Subcutaneous abdominal adipose tissue (tissue), 5 donors: ENCODE measurements around the gene DCN.
A peak's percentile ranks its signal among the peaks of the same experiment; 100 is the strongest.

Source experiments
- H3K27ac ChIP-seq: one replicate; pipeline ENCODE4 v1.7.0; 2013; ENCODE audit warnings: low read depth, mild to moderate bottlenecking, inconsistent platforms, low read length, moderate library complexity
- H3K27me3 ChIP-seq, 5 donors: one replicate each; pipeline ENCODE4 v1.7.0; 2013; ENCODE audit warnings: low read length in 5 of 5, inconsistent platforms in 1 of 5; ENCODE audit not compliant: control insufficient read depth in 5 of 5, insufficient read depth in 4 of 5
- H3K36me3 ChIP-seq, 5 donors: one replicate each; pipeline ENCODE4 v1.7.0; 2013; ENCODE audit warnings: low read length in 5 of 5; ENCODE audit not compliant: control insufficient read depth in 5 of 5, insufficient read depth in 5 of 5
- H3K4me1 ChIP-seq, 5 donors: one replicate each; pipeline ENCODE4 v1.7.0; 2013; ENCODE audit warnings: low read length in 5 of 5, mild to moderate bottlenecking in 3 of 5, moderate library complexity in 1 of 5; ENCODE audit not compliant: control insufficient read depth in 5 of 5, insufficient read depth in 5 of 5
- H3K4me3 ChIP-seq, 5 donors: one replicate each; pipeline ENCODE4 v1.7.0; 2013; ENCODE audit warnings: low read length in 5 of 5, low read depth in 1 of 5
- H3K9ac ChIP-seq, 5 donors: one replicate each; pipeline ENCODE4 v1.7.0; 2013; ENCODE audit warnings: low read length in 5 of 5, mild to moderate bottlenecking in 4 of 5, moderate library complexity in 3 of 5
- H3K9me3 ChIP-seq, 5 donors: one replicate each; pipeline ENCODE4 v1.7.0; 2013; ENCODE audit warnings: low read length in 5 of 5; ENCODE audit not compliant: control insufficient read depth in 5 of 5
- donor health status: healthy.
- donor health status: healthy.
- donor health status: healthy.
- donor health status: healthy.
- donor health status: healthy.

Gene DCN

DNA sequence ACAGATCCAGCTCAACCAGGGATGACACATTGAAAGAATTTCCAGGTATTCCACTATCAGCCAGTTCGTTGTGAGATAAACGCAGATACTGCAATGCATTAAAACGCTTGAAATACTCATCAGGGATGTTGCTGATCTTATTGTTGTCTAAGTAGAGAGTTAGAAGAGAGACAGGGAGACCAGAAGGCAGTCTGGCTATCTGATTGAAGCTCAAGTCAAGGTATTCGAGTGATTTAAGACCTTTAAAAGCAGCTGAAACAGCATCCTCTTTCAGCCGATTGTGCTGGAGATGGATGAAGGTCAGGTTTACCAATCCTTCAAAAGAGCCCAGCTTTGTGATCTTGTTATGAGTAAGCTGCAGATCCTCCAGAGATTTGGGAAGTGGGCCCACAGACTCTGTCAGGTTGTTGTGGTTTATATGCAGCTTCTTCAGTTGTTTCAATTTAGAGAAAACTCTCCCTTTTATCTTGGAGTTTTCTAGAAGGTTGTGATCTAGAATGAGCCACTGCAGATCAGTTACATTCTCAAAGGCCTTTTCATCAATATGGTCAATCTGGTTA, 74.3 kb downstream of the DCN start:
- no peak overlapping the region for H3K9ac ChIP-seq
- no peaks in the 10 kb centered on the region for H3K36me3 ChIP-seq
- H3K27me3 ChIP-seq, result peaks cover 0 to 7% (median 0%) of the 10 kb centered on the region in 5 donors
- no peaks in the 10 kb centered on the region for H3K9me3 ChIP-seq
- no peak overlapping the region for H3K27ac ChIP-seq
- H3K4me3 ChIP-seq, result peak overlapping the region in 2 of 5 donors; percentile 25 to 37
- H3K4me1 ChIP-seq, result no peaks in the 10 kb centered on the region

DNA sequence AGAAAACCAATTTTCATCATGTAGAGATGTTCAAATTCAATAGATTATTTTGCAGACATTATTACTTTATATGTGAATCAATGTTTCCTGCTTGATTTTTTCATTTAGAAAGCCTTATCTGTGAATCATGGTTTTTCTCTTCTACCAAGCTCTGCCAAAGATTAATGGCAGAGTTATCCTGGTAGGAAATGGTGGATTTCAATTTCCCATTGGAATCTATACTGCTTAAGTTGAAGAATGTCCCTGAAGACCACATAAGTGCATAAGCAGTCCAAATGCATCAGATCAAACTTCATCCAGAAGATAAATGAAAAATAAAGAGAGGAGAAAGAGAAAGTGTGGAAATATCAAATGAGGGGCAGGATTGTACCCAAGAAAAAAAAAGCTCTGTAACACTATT, 76.3 kb downstream of the DCN start:
- H3K27me3 ChIP-seq, result peaks cover 0 to 7% (median 0%) of the 10 kb centered on the region in 5 donors
- no peaks in the 10 kb centered on the region for H3K36me3 ChIP-seq
- H3K27ac ChIP-seq, result no peak overlapping the region
- no peak overlapping the region for H3K9ac ChIP-seq
- no peaks in the 10 kb centered on the region for H3K9me3 ChIP-seq
- H3K4me1 ChIP-seq, result no peaks in the 10 kb centered on the region
- H3K4me3 ChIP-seq, result peak overlapping the region in 1 of 5 donors; percentile 3

DNA sequence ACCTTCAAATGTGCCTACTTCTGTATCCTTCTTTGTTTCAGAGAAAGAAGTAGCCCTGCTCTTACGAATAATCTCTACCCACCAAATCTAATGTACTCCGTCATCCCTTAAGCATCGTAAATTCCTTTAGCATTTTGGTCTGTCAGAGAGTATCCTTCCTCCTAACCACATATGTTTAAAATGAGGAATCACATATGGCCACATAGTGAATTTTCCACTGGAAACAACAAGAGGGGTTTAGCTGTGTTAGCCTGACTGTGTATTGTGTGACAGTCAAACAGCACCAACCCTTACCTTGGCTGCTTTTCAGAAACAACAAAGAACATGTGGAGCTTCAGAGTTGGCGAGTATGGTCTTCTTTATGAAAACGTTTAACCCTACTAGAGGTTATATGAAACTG, 76.8 kb downstream of the DCN start:
- H3K4me1 ChIP-seq, result no peaks in the 10 kb centered on the region
- H3K4me3 ChIP-seq, result peak overlapping the region in 1 of 5 donors; percentile 3
- no peak overlapping the region for H3K9ac ChIP-seq
- H3K9me3 ChIP-seq, result no peaks in the 10 kb centered on the region
- no peak overlapping the region for H3K27ac ChIP-seq
- H3K27me3 ChIP-seq, result peaks cover 0 to 7% (median 0%) of the 10 kb centered on the region in 5 donors
- no peaks in the 10 kb centered on the region for H3K36me3 ChIP-seq

DNA sequence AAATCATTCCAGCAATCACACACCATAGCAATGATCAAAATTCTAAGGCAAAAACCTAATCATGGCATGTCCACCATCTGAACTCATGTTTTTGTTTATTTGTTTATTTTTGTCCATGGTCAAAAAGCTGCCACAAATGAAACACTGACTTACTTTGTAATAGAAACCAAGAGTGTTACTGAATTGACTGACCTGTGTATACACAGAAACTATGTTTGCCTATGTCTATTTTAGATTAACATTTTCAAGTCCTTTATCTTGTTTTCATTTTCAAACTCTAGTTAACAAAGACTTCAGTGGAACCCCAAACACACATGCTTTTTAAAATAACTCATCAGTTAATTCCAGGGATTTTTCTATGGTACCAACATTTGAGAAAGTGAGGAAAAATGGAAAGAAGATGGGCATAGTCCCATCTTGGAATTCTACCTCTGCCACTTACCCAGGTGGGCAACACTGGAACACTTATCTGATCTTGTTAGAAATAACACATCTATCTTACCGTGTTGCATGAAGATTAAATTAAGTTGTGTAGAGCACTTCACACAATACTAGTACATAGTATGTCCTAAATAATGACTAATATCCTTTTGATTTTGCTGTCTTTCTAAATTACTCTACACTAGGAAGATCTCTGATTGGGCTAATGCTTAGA, 77.7 kb downstream of the DCN start:
- Histone ChIP-seq H3K4me3 (no peak overlapping the region), H3K27me3 (peaks cover 0 to 7% (median 0%) of the 10 kb centered on the region in 5 donors), H3K4me1 (no peaks in the 10 kb centered on the region), H3K27ac (no peak overlapping the region), H3K9me3 (no peaks in the 10 kb centered on the region), H3K36me3 (no peaks in the 10 kb centered on the region), H3K9ac (no peak overlapping the region)

DNA sequence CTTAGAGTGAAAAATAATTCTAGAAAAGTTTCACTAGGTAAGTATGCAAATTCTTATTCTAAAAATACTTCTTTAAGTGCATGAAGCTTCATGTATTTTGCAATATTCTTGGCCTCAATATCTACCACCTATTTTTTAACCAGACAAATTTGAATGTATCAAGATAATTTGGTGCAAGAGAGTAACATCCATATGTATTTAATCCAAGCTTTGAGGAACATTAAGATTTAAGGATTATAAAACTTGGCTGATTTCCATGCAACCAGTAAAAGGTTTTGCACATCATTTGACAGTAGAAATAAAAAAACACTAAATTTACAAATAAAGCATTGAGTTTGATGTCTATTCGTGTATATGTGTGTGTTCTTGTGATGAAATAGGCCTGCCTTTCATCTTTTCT, 79.0 kb downstream of the DCN start:
- Histone ChIP-seq H3K36me3 (no peaks in the 10 kb centered on the region), H3K27me3 (peaks cover 0 to 6% (median 0%) of the 10 kb centered on the region in 5 donors), H3K4me1 (peaks cover 0 to 5% (median 0%) of the 10 kb centered on the region in 5 donors), H3K9ac (no peak overlapping the region), H3K27ac (no peak overlapping the region), H3K9me3 (no peaks in the 10 kb centered on the region), H3K4me3 (no peak overlapping the region)

DNA sequence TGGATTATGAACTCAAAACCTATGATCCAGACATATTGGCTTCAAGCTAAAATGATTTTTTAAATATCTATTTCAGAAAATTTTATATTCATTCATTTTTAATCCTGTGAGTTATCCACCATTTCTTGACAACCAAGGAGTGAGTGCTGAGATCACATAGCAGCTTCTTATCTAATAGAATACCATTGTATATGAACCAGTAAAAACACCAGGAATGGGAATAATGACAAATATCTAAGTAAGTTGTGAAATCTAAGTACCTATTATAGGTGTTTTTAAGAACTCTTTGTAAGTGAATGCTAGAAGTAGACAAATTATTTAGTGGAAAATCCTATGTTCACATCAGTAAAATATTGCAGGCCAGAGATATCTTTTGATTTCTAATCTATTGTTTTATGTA, 79.5 kb downstream of the DCN start:
- no peaks in the 10 kb centered on the region for H3K9me3 ChIP-seq
- peaks cover 0 to under 1% (median 0%) of the 10 kb centered on the region in 5 donors for H3K27me3 ChIP-seq
- no peak overlapping the region for H3K9ac ChIP-seq
- H3K4me1 ChIP-seq, result peaks cover 0 to 7% (median 2%) of the 10 kb centered on the region in 5 donors
- H3K4me3 ChIP-seq, result no peak overlapping the region
- H3K36me3 ChIP-seq, result no peaks in the 10 kb centered on the region
- no peak overlapping the region for H3K27ac ChIP-seq

DNA sequence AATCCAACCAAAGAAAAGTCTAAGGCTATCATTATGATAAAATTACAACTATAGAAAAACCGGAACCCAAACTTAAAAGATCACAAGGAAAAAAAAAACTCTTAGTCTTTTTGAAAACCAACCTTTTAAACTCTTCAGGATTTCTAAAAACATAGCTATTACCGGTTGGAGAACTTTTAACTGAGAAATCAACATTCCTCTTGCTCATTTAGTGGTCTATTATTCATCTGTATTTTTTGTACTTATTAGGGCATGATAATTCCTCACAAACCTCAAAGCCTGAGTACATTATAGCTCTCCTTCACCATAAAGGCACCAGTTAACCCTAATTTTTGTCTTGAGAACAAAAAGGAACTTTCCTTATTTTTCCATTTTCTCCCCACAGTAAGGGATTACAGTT, 81.7 kb downstream of the DCN start:
- no peaks in the 10 kb centered on the region for H3K27me3 ChIP-seq
- peaks cover 0 to 7% (median 2%) of the 10 kb centered on the region in 5 donors for H3K4me1 ChIP-seq
- H3K9ac ChIP-seq, result no peak overlapping the region

DNA sequence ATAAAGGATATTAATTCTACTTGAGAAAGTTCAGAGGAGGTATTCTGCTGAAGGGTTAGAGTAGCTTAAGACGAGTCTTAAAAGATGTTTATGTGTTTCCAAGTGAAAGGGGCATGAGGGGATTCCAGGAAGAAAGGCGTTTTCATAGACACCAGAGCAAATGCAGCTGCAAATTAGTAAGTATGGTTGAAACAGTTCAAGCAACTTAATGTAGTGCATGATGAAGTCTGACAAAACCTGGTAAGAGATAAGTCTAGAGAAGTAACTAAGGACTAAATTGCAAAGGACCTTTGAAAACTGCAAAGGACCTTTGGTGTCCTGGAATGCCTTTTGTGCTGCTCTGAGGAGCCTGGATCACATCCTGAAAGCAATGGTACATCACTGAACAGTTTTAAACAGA, 82.8 kb downstream of the DCN start:
- H3K27ac ChIP-seq, result no peak overlapping the region
- peaks cover 0 to 7% (median 2%) of the 10 kb centered on the region in 5 donors for H3K4me1 ChIP-seq
- no peak overlapping the region for H3K9ac ChIP-seq

More for the DNA sequence above, 81.7 kb downstream of the DCN start:
- Histone ChIP-seq H3K27ac (no peak overlapping the region), H3K36me3 (no peaks in the 10 kb centered on the region), H3K4me3 (no peak overlapping the region), H3K9me3 (no peaks in the 10 kb centered on the region)

DNA sequence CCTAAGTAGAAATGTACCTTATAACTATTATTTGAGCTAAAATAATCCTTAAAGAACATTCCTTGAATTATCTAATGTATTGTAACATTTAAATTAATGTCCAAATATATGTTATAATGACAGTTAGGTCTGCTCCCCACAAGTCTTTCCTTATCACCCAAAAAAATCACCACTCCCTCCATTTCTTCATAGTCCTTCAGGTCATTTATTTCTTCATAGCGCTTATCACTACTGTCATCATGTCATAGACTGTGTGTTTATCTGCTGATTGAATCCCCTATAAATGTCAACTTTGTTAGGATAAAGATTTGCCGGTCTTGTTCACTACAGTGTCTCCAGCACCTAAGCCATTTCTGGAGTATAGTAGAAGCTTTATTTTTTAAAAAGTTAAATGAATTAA, 83.3 kb downstream of the DCN start:
- no peak overlapping the region for H3K9ac ChIP-seq
- no peak overlapping the region for H3K27ac ChIP-seq
- no peak overlapping the region for H3K4me3 ChIP-seq
- no peaks in the 10 kb centered on the region for H3K27me3 ChIP-seq
- peaks cover 0 to 7% (median 2%) of the 10 kb centered on the region in 5 donors for H3K4me1 ChIP-seq
- H3K9me3 ChIP-seq, result peaks cover 0 to 3% (median 0%) of the 10 kb centered on the region in 5 donors
- H3K36me3 ChIP-seq, result no peaks in the 10 kb centered on the region

More for the DNA sequence above, 82.8 kb downstream of the DCN start:
- Histone ChIP-seq H3K27me3 (no peaks in the 10 kb centered on the region), H3K4me3 (no peak overlapping the region), H3K9me3 (peaks cover 0 to 3% (median 0%) of the 10 kb centered on the region in 5 donors), H3K36me3 (no peaks in the 10 kb centered on the region)

DNA sequence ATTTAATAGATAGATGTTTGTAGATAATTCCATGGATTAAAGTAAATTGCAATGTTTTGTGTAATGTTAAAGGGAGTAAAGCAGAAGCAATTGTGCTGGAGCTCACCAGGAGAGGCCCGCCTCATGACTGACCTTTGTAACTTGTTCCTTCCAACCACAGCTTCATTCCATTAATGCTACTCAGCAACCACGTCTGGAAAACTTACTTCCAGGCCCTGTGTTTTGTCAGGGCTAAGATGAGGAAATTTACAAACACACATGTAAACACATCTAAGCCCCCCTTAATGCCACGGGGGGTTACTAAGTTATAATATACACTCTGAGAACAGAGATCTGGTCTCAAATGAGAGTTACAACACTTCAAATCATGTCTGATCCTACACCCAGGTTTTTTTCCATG, 83.7 kb downstream of the DCN start:
- no peak overlapping the region for H3K4me3 ChIP-seq
- H3K27ac ChIP-seq, result no peak overlapping the region
- no peaks in the 10 kb centered on the region for H3K27me3 ChIP-seq
- no peak overlapping the region for H3K9ac ChIP-seq
- peaks cover 0 to 3% (median 0%) of the 10 kb centered on the region in 5 donors for H3K9me3 ChIP-seq
- peaks cover 0 to 7% (median 2%) of the 10 kb centered on the region in 5 donors for H3K4me1 ChIP-seq
- no peaks in the 10 kb centered on the region for H3K36me3 ChIP-seq
